Activated CD8-positive, alpha-beta memory T cell treated with anti-CD3 and anti-CD28 coated beads, Interleukin-2, amount 50 U/mL, for 1 hour (primary cell): ENCODE measurements around the gene FLNB.
A peak's percentile ranks its signal among the peaks of the same experiment; 100 is the strongest.

ENCODE experiments used
- DNase-seq: peaks from one replicate; pipeline ENCODE4 v3.0.0-alpha.2; 2020; ENCODE audit errors: extremely low read depth

FLNB gene

DNA sequence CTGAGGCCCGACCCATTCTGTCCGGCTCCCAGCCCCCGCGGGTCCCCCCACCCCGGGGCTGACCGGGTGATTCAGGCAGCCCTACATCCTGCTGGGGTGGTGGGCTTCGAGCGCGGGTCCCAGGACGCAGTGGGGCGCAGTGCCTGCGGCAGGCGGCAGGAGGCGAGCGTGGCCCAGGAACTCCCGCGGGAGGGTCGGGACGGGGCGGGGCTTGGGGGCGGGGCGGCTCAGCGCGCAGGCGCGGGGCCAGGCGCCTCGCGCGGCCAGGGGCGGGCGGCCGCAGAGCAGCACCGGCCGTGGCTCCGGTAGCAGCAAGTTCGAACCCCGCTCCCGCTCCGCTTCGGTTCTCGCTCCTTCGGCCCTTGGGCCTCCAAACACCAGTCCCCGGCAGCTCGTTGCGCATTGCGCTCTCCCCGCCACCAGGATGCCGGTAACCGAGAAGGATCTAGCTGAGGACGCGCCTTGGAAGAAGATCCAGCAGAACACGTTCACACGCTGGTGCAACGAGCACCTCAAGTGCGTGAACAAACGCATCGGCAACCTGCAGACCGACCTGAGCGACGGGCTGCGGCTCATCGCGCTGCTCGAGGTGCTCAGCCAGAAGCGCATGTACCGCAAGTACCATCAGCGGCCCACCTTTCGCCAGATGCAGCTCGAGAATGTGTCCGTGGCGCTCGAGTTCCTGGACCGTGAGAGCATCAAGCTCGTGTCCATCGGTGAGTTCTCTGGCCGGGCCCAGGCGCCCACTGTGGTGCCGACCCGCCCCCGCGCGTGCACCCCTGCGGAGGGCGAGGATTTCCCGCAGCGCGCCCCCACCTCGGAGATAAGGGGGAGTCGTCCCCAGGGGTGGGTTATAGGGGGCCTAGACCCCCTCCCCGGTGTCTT, at the start of gene FLNB:
TSS of gene FLNB (plus strand) at position 282 of the 885 bp plus-strand sequence. CDS start at position 425, 143 bp downstream.
- DNase-seq: peak; percentile 19

DNA sequence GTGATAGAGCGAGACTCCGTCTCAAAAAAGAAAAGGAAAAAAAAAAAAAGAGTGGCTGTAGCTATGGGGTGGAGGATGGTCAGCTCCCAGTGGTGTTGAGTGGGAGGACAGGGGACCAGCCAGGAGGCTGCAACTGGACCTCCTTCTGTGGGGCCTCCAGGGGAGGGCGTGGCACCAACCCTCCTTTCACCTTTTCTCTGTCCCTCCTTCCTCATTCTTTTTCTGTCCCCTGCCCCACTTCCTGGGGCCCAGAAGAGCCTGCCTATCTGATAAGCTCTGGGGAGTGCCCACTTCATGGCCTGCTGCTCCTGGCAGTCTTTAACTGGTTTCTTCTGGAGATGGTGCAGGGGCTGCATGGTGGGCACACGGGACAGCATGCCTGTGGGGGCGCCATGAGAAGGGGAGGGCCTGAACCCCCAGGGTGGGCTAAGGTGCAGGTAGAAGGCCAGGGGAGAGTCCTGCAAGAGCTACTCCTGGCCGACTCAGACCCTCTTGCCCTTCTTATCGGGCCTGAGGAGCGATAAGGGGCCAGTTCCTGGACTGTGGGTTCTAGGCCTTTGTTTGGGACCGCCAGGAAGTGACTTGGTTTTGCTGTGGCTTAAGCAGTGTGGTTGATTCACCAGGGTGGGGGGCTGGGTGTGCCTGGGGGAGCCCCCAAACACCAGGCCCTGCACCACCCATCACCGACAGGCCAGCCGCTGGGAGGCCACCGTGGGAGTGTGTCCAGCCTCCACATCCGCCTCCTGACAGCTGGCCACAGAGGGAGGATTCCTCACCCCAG, 49.4 kb upstream of the FLNB start:
- DNase-seq: no peak

DNA sequence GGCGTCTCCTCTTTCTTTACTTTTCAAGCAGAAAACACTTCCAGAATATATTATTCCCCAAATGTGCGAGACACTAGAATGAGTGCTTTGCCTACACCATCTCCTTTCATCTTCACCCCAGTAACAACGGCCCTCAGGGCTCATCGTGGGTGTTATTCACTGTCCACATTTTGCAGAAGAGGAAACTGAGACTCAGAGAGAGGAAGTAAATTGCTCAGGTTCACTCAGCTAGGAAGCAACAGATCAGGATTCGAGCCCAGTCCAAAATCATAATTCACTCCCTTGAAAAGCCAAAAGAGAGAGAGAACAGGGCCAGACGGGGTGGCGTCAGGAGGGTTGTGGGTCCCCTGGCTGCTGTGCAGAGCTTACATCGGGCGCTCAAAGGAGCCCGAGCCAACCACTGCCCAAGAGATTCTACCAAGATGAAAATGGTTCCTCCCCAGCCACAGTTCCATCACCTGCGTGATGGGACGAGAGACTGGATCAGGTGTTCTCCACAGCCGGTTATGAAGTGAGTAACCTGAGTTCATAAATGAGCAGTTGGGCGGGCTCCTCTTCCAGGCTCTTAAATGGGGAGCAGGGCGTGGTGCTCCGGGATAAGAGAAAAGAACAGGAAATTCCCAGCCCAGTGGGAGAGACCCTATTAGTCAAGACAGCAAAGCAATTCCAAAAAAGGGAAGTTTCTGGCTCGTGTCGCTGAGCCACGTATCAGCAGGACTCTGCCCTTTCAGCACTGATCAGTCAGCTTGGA, 48.6 kb upstream of the FLNB start:
- DNase-seq: no peak

GRCh38 chr3:57960174-57960505, 48.1 kb upstream of the FLNB start:
- DNase-seq: no peak

DNA sequence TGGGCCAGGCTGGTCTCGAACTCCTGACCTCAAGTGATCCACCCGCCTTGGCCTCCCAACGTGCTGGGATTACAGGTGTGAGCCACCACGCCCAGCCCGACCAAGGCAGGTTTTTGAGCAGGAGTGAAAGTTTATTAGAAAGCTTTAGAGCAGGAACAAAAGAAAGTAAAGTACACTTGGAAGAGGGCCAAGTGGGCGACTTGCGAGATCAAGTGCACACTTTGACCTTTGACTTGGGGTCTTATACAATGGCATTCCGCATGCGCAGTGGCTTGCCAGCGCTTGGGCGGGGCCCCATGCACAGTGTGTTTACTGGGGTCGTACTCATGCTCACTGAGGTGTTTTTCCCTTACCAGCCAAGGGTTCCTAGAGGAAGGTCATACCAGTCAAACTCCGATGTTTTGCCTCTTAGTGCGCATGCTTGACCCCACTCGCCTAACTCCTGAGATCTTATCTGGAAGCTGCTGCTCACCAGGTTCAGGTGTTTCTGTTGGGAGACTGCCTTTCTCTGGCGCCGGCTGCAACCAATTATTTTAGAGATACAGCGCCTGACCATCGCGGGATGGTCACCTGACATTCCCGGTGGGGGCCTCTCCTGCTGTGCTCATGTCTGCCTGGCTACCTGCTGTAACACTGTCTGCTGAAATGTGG, 46.9 kb upstream of the FLNB start:
- DNase-seq: no peak

DNA sequence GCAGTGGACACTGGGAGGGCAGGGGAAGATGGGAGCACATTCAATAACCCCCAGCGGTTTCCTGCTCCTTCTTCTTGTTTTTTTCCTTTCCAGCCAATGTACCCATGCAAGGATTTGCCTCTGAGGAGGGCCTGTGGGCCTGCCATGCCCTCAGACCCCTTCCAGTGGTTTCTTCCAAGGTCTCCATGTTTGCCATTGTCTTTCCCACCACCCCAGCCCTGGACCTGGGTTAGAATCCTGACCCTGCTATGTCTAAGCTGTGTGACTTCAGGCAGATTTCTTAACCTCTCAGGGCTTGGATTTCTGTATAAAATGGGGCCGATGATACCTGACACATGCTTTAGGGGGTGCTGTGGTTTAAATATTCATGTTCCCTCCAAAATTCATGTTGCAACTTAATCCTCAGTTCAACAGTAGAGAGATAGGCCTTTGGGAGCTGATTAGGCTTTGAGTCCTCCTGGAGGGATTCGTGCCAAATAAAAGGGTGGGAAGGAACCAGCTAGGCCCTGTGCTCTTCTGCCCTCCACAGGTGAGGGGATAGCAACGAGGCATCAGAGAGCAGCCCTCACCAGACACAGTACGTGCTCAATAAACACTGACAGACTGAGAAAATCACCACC, 46.3 kb upstream of the FLNB start:
- no peak for DNase-seq

DNA sequence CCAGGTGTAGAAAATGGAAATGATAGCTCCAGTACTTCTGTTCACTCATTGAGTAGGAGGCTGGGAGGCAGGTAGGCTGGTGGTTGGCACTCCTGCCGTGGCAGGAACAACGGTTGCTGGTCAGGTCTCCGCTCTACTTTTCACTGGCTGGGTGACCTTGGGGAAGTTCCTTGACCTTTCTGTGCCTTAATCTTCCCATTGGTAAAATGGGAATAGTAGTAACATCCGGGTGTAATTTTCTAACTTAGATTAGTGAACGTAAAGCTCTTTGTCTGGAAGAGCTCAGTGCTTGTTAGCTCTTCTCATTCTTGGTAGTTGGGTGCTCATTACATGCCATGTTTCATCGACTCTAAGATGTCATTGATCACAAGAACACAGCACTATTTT, 45.8 kb upstream of the FLNB start:
- no peak for DNase-seq

GRCh38 chr3:57963811-57964346, 44.3 kb upstream of the FLNB start:
- no peak for DNase-seq

DNA sequence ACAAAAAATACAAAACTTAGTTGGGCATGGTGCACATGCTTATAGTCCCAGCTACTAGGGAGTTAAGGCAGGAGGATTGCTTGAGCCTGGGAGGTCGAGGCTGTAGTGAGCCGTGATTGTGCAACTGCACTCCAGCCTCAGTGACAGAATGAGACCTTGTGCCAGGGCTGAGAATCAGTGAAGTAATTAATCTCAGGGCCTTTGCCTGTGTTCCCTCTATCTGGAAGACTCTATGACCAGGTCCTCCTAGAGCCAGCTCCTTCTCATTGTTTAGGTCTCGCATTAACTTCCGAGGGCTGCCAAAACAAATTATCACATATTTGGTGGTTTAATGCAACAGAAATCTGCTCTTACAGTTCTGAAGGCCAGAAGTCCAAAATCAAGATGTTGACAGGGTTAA, 41.4 kb upstream of the FLNB start:
- DNase-seq: no peak

DNA sequence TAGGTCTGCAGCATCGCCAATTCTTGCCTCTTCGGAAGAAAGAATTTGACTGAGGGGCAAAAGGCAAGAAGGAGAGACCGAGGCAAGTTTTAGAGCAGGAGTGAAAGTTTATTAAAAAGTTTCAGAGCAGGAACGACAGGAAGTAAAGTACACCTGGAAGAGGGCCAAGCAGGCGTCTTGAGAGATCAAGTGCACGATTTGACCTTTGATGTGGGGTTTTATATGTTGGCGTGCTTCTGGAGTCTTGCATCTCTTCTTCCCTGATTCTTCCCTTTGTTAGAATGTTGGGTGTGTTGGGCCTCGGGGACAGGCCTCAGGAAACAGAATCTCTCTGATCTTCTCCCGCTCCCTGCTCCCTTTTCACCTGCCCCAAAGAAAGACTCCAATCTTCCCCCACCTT, 40.6 kb upstream of the FLNB start:
- no peak for DNase-seq

GRCh38 chr3:57968501-57968900, 39.7 kb upstream of the FLNB start:
- DNase-seq: no peak

GRCh38 chr3:57971975-57972374, 36.2 kb upstream of the FLNB start:
- no peak for DNase-seq

DNA sequence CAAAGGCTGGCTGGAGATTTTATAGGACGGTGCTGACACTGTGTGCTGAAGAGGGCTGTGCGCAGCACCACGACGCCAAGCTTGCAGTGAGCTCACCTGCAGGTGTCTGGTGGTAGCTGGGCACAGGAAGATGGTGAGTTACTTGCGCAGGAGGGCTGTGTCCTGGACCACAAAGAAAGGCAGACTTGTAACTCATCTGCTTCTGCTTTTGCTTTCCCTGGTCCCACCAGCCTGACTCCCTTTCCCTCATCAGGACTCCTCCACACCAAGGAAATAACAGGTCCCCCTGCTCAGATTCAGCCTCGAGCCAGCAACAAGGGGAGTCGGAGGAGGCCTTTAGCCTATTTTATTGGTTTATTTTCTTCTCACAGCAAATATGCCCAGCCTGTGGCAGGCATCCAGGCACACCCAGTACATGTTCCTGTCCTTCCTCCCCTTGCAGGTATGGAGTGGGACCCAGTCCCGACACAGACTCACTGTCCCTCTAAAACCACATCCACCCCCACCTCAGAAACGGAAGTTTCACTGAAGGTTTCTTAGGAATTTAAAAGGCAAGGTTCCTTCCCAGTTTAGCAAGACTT, 35.6 kb upstream of the FLNB start:
- no peak for DNase-seq

DNA sequence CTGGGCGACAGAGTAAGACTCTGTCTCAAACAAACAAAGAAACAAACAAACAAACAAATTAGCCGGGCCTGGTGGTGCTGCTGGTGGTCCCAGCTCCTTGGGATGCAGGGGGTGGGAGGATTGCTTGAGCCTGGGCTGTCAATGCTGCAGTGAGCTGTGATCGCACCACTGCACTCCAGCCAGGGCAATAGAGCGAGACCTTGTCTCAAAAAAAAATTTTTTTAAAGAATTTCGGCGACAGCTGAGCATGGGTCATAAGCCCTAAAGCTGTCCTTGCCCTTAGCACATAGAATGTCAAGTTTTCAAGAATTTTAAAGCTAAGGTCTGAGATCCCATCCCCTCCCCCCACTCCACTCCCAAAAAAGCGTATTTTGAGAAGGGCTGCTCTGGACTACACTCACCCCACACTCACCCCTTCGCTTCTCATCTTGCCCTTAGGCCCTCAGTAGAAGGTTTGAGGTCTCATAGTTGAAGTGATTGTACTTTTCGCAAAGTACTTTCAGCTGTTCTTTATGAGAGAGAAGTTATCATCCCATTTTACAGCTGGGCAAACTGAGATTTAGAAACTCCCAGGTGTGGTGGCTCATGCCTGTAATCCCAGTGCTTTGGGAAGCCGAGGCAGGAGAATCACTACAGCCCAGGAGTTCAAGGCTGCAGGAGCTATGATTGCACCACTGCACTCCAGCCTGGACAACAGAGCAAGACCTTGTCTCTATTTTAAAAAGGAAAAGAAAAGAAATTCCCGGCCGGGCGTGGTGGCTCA, 34.3 kb upstream of the FLNB start:
- no peak for DNase-seq

DNA sequence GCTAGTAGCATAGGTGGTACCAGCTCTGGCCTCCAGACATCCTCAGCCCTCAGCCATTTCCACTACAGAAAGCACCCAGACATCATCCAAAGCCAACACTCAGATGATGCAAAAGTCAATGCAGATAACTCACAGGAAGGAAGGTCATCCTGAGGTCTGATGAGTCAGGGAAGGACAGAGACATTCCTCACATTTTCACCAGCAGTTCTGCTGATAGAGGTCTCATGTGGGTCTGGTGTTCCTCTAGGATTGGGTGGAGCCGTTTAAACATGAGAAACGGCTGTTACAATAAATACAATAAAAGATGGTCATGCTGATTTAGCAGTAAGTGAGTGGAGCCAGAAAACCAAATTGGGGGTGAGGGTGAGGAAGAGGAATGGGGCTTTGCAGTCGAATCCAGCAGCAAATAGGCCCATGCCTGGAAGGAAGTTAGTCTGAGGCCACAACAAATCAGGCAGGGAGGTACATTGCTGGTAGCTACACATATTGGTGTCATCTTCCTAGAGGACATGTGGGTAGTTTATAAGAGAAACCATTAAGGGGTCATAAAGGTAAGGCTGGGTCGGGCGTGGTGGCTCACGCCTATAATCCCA, 33.3 kb upstream of the FLNB start:
- DNase-seq: no peak

DNA sequence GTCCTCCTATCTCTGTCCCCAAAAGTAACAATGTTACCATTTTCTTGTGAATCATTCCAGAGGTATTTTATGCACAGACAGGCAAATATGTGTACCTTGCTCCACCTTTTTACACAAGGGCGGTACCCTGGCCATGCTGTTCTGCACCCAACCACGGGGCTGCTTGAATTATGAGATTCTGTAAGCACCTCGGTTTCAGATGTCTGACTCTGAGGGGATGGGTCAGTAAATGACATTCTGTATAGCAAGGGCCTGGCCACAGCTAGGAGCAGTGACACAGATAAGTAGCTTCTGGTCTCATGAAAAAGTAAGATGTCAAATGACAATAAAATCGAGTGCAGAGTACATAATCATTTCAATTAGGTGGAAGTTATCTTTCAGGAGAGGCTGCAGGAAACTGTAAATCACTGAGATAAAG, 30.4 kb upstream of the FLNB start:
- DNase-seq: no peak

- DNase-seq: no peak
These were observed 29.9 kb upstream of the FLNB start for GRCh38 chr3:57978316-57978715.

DNA sequence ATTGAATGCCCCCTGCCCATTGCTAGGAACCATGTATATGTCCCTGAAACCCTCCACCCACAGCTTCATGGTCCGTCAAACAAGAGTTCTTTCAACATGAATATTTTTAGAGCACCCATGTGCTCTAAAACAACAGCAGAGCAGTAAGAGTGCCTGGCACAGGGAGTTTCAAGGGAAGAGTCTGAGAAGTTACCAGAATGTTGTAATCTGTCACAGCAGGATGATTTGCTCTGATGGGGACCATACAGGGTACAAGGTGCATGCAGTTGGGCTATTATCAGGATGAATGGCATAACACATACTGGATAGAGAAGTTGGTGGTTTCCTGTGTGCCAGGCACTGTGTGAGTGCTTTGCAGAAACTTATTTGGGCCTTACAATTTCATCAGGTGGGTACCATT, 27.8 kb upstream of the FLNB start:
- DNase-seq: no peak

GRCh38 chr3:57981483-57982087, 26.6 kb upstream of the FLNB start:
- DNase-seq: no peak
